HL-60 (cell line): ENCODE measurements around the gene TMEM59L.

Experiments
- GABPA ChIP-seq: IDR thresholded peaks from 2 replicates; pipeline ENCODE4 v1.6.1; 2012; ENCODE audit warnings: low read depth
- POLR2AphosphoS5 ChIP-seq: IDR thresholded peaks from 2 replicates; pipeline ENCODE4 v1.6.1; 2012; ENCODE audit warnings: low read depth
- SPI1 ChIP-seq: IDR thresholded peaks from 2 replicates; pipeline ENCODE4 v1.6.1; 2012; ENCODE audit warnings: low read depth, mild to moderate bottlenecking, borderline replicate concordance
- TF ChIP-seq, protein P1 (sequence below): IDR thresholded peaks from one replicate; pipeline ENCODE4 v1.5.1; 2011; ENCODE audit warnings: low read length, control low read depth, inconsistent platforms; ENCODE audit not compliant: insufficient read depth
- TF ChIP-seq, protein P2 (sequence below): IDR thresholded peaks from 2 replicates; pipeline ENCODE4 v1.6.1; 2012; ENCODE audit warnings: low read depth; ENCODE audit not compliant: insufficient replicate concordance

DNA sequence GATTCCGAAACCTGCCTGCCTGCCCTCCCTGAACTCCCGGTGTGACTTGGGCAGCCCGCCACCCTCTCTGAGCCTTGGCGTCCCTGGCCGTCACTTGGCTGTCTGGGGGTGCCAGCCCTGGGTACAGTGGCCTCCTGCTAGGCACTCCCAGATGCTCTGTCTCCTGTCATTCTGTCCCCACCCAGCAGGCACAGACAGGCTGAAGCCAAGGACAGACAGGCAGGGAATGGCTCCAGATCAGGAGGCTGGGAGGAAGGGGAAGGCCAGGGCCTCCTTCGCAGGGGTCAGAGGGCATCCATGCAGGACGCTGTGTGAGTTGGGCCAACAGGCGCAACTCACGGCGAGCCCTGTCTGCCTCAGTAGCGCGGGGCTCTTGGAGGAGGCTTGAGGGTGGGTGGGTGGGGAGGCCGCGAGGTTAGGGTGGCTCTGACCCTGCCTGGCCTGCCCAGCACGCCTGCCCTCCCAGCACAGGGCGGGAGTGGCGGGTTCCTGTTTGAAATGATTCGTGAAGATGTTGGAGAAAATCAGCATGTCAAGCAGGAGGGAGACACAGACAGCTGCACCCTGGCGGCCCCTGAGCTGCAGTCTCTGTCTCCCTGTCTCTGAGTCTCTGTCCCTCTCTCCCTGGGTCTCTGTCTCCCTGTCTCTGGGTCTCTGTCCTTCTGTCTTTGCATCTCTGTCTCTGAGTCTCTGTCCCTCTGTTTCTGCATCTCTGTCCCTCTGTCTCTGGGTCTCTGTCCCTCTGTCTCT is 43.8 kb downstream of the TMEM59L start:
- TF ChIP-seq, protein P1, sequence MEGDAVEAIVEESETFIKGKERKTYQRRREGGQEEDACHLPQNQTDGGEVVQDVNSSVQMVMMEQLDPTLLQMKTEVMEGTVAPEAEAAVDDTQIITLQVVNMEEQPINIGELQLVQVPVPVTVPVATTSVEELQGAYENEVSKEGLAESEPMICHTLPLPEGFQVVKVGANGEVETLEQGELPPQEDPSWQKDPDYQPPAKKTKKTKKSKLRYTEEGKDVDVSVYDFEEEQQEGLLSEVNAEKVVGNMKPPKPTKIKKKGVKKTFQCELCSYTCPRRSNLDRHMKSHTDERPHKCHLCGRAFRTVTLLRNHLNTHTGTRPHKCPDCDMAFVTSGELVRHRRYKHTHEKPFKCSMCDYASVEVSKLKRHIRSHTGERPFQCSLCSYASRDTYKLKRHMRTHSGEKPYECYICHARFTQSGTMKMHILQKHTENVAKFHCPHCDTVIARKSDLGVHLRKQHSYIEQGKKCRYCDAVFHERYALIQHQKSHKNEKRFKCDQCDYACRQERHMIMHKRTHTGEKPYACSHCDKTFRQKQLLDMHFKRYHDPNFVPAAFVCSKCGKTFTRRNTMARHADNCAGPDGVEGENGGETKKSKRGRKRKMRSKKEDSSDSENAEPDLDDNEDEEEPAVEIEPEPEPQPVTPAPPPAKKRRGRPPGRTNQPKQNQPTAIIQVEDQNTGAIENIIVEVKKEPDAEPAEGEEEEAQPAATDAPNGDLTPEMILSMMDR = no peak
- no peak for TF ChIP-seq SPI1
- TF ChIP-seq, protein P2, sequence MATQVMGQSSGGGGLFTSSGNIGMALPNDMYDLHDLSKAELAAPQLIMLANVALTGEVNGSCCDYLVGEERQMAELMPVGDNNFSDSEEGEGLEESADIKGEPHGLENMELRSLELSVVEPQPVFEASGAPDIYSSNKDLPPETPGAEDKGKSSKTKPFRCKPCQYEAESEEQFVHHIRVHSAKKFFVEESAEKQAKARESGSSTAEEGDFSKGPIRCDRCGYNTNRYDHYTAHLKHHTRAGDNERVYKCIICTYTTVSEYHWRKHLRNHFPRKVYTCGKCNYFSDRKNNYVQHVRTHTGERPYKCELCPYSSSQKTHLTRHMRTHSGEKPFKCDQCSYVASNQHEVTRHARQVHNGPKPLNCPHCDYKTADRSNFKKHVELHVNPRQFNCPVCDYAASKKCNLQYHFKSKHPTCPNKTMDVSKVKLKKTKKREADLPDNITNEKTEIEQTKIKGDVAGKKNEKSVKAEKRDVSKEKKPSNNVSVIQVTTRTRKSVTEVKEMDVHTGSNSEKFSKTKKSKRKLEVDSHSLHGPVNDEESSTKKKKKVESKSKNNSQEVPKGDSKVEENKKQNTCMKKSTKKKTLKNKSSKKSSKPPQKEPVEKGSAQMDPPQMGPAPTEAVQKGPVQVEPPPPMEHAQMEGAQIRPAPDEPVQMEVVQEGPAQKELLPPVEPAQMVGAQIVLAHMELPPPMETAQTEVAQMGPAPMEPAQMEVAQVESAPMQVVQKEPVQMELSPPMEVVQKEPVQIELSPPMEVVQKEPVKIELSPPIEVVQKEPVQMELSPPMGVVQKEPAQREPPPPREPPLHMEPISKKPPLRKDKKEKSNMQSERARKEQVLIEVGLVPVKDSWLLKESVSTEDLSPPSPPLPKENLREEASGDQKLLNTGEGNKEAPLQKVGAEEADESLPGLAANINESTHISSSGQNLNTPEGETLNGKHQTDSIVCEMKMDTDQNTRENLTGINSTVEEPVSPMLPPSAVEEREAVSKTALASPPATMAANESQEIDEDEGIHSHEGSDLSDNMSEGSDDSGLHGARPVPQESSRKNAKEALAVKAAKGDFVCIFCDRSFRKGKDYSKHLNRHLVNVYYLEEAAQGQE = no peak
- TF ChIP-seq POLR2AphosphoS5 = no peak
- TF ChIP-seq GABPA = no peak
